CD4-positive, alpha-beta T cell (primary cell): ENCODE results near the gene NKAPL. TPM values are rescaled to one million over a fixed set of nuclear protein-coding genes. Genes with fewer than 3 reads are reported as not detected.
"Not testable (repeated sequence)": the region's sequence is repeated elsewhere in the genome, so short reads cannot be mapped to it uniquely, and the experiment has no call there.

Experiments used
- ATAC-seq: fragments of 200-7000 bp; cut with Tn5 transposase; one replicate; pipeline ENCODE4 v1.10.0; 2022; ENCODE audit warnings: mild to moderate bottlenecking; ENCODE audit not compliant: poor library complexity
- CTCF ChIA-PET: fragments of 350-600 bp; sonication (Branson Sonifier 250); formaldehyde crosslinking; loops from one replicate; lab custom pipeline; 2021; ENCODE audit warnings: antibody characterized with exemption, inconsistent platforms; lab: Charles Lee
- POLR2A ChIA-PET: fragments of 350-600 bp; sonication (Branson Sonifier 250); formaldehyde crosslinking; loops from one replicate; lab custom pipeline; 2021; ENCODE audit warnings: antibody characterized with exemption, inconsistent platforms; lab: Charles Lee
- DNase-seq, 14 experiments: peaks; one replicate each; pipeline ENCODE4 v3.0.0-alpha.2; 2013 to 2020; ENCODE audit warnings: mixed read lengths in 2 of 14
- H3K27ac ChIP-seq, 2 donors: one replicate each; pipeline versions ENCODE4 v1.5.1 to v1.7.0; 2013; ENCODE audit warnings: low read length in 2 of 2, low read depth in 1 of 2, mild to moderate bottlenecking in 1 of 2
- H3K27me3 ChIP-seq, 2 experiments: 1 replicate in 1 of 2; 2 replicates in 1 of 2; pipeline versions ENCODE4 v1.6.1 to v1.7.0; 2013; ENCODE audit warnings: low read length in 2 of 2, control low read depth in 1 of 2, mild to moderate bottlenecking in 1 of 2, moderate library complexity in 1 of 2; ENCODE audit not compliant: insufficient read depth in 2 of 2, control insufficient read depth in 1 of 2
- H3K36me3 ChIP-seq: one replicate; pipeline ENCODE4 v1.6.1; 2013; ENCODE audit warnings: low read length, control low read depth; ENCODE audit not compliant: insufficient read depth
- H3K4me1 ChIP-seq: one replicate; pipeline ENCODE4 v1.6.1; 2013; ENCODE audit warnings: low read length, control low read depth; ENCODE audit not compliant: insufficient read depth
- H3K4me3 ChIP-seq: one replicate; pipeline ENCODE4 v1.5.1; 2013; ENCODE audit warnings: mild to moderate bottlenecking, low read length, moderate library complexity
- H3K9me3 ChIP-seq, 2 experiments: 1 replicate in 1 of 2; 2 replicates in 1 of 2; pipeline versions ENCODE4 v1.6.1 to v1.7.0; 2013; ENCODE audit warnings: low read length in 2 of 2, mild to moderate bottlenecking in 2 of 2, control low read depth in 1 of 2, moderate library complexity in 1 of 2; ENCODE audit not compliant: control insufficient read depth in 1 of 2, insufficient read depth in 1 of 2
- H3K27ac Mint-ChIP-seq: one replicate; pipeline ENCODE4 v1.8.0; 2020; ENCODE audit warnings: mixed read lengths
- H3K27me3 Mint-ChIP-seq: one replicate; pipeline ENCODE4 v1.8.0; 2021; ENCODE audit warnings: mixed read lengths
- H3K36me3 Mint-ChIP-seq: one replicate; pipeline ENCODE4 v1.8.0; 2021; ENCODE audit warnings: low read depth, mixed read lengths
- H3K4me1 Mint-ChIP-seq: one replicate; pipeline ENCODE4 v1.8.0; 2021; ENCODE audit warnings: low read depth, mixed read lengths
- H3K4me3 Mint-ChIP-seq: one replicate; pipeline ENCODE4 v1.8.0; 2020; ENCODE audit warnings: mild to moderate bottlenecking, mixed read lengths
- H3K9me3 Mint-ChIP-seq: one replicate; pipeline ENCODE4 v1.8.0; 2020; ENCODE audit warnings: mixed read lengths
- intact Hi-C, 2 experiments: fragments of 100-400 bp; cut with DNase I in 1 of 2; cut with micrococcal nuclease in 1 of 2; formaldehyde crosslinking; loops; one replicate each; pipeline versions ENCODE4 v1.15.1 to v1.9.0; 2023 to 2025; cut with DNase I, micrococcal nuclease
- total RNA-seq, 174 experiments: library from RNA in 2 of 174; stranded (reverse) in 2 of 174; gene quantifications; one replicate each; pipeline ENCODE4 v1.2.3 and lab custom pipeline; 2021 to 2026
- TF ChIP-seq, protein P1 (sequence below): fragments of 200-600 bp; IDR thresholded peaks from one replicate; pipeline ENCODE4 v1.8.0; 2022; ENCODE audit warnings: antibody characterized with exemption, mild to moderate bottlenecking

The NKAPL gene
- total RNA-seq, 2 experiments from 2014 or later, result not detected

DNA sequence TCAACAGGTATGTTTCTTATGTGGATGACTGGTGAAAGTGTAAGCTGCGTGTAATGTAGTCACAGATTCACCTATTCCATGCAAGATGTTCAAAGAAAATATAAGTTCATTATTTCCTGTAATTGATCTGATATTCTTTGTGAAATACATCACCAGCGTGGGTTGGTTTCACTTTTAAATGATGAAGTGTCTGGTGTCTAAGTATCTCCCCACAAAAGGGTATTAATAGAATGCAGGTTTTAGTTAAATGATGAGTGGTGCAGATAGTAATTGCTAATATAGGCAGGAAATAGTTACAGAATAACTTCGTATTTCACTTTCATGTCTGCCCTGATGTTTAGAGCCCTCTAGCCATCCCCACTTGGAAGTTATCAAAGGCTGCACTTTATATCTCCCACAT is 44.5 kb downstream of the NKAPL start:
- intact Hi-C loops, result no loop called here
- no peaks in the 10 kb centered on the region for H3K9me3 ChIP-seq
- H3K36me3 Mint-ChIP-seq, result no peaks in the 10 kb centered on the region
- peaks cover 8% of the 10 kb centered on the region for H3K4me1 Mint-ChIP-seq
- TF ChIP-seq, protein P1, sequence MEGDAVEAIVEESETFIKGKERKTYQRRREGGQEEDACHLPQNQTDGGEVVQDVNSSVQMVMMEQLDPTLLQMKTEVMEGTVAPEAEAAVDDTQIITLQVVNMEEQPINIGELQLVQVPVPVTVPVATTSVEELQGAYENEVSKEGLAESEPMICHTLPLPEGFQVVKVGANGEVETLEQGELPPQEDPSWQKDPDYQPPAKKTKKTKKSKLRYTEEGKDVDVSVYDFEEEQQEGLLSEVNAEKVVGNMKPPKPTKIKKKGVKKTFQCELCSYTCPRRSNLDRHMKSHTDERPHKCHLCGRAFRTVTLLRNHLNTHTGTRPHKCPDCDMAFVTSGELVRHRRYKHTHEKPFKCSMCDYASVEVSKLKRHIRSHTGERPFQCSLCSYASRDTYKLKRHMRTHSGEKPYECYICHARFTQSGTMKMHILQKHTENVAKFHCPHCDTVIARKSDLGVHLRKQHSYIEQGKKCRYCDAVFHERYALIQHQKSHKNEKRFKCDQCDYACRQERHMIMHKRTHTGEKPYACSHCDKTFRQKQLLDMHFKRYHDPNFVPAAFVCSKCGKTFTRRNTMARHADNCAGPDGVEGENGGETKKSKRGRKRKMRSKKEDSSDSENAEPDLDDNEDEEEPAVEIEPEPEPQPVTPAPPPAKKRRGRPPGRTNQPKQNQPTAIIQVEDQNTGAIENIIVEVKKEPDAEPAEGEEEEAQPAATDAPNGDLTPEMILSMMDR, result no peak
- no peaks in the 10 kb centered on the region for H3K9me3 Mint-ChIP-seq
- peaks cover 4% of the 10 kb centered on the region for H3K4me1 ChIP-seq
- DNase-seq (peak in 1 of 14 experiments; percentile 15), ATAC-seq (no peak)
- ChIA-PET CTCF (no interaction called here), POLR2A (no interaction called here)
- H3K27ac Mint-ChIP-seq, result no peak overlapping the region
- H3K27me3 ChIP-seq, result no peaks in the 10 kb centered on the region
- H3K36me3 ChIP-seq, result no peaks in the 10 kb centered on the region
- no peak overlapping the region for H3K27ac ChIP-seq
- no peaks in the 10 kb centered on the region for H3K27me3 Mint-ChIP-seq
- no peak overlapping the region for H3K4me3 Mint-ChIP-seq
- no peak overlapping the region for H3K4me3 ChIP-seq

DNA sequence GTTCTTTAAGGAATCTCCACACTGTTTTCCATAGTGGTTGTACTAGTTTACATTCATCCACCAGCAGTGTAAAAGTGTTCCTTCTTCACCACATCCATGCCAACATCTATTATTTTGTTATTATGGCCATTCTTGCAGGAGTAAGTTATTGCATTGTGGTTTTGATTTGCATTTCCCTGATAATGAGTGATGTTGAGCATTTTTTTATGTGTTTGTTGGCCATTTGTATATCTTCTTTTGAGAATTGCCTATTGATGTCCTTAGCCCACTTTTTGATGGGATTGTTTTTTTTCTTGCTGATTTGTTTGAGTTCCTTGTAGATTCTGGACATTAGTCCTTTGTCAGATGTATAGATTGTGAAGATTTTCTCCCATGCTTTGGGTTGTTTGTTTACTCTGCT is 47.3 kb downstream of the NKAPL start:
- H3K4me3 Mint-ChIP-seq, H3K27ac Mint-ChIP-seq, H3K4me3 ChIP-seq, DNase-seq, H3K9me3 Mint-ChIP-seq, ATAC-seq, H3K36me3 Mint-ChIP-seq, H3K4me1 Mint-ChIP-seq, H3K27me3 ChIP-seq, POLR2A ChIA-PET, H3K27ac ChIP-seq, H3K9me3 ChIP-seq, intact Hi-C loops, H3K36me3 ChIP-seq, H3K4me1 ChIP-seq, CTCF ChIA-PET: not testable (repeated sequence)
- peaks cover 13% of the 10 kb centered on the region for H3K27me3 Mint-ChIP-seq

Other genes starting within 250 kb of the NKAPL start
- 1 to 10 TPM; 5.1 to 5.5 TPM for gene ZNF165, start 178.7 kb upstream of the NKAPL start, total RNA-seq
- gene ZSCAN16, start 134.7 kb upstream of the NKAPL start, total RNA-seq, result 1 to 10 TPM; 7.3 to 7.4 TPM
- gene ZKSCAN8, start 117.4 kb upstream of the NKAPL start, total RNA-seq, result 10 to 100 TPM; 23.2 to 25.1 TPM
- gene ZSCAN9, start 34.0 kb upstream of the NKAPL start, total RNA-seq, result under 1 TPM; 0.85 to 0.89 TPM
- gene ZKSCAN4, start 7.0 kb upstream of the NKAPL start, total RNA-seq, result 1 to 10 TPM in 1 of 2 experiments, under 1 TPM in 1; 0.84 to 1.6 TPM
- gene ZSCAN26, start 7.8 kb downstream of the NKAPL start, total RNA-seq, result 1 to 10 TPM; 6.2 to 8.0 TPM
- gene PGBD1, start 22.3 kb downstream of the NKAPL start, total RNA-seq, result 1 to 10 TPM; 1.3 to 1.4 TPM
- gene ZSCAN31, start 76.9 kb downstream of the NKAPL start, total RNA-seq, result 1 to 10 TPM in 1 of 2 experiments, under 1 TPM in 1; 0.88 to 1.1 TPM
- gene ZKSCAN3, start 90.7 kb downstream of the NKAPL start, total RNA-seq, result under 1 TPM; 0.88 to 0.89 TPM
- gene ZSCAN12, start 140.4 kb downstream of the NKAPL start, total RNA-seq, result 1 to 10 TPM; 2.0 to 2.3 TPM
- under 1 TPM; 0.19 to 0.78 TPM for gene ZSCAN23, start 184.2 kb downstream of the NKAPL start, total RNA-seq